Measurements from ENCODE around the gene EVI5L. TPM values are rescaled to one million over a fixed set of nuclear protein-coding genes. Genes with fewer than 3 reads are reported as not detected.
"Not testable (repeated sequence)": the region's sequence is repeated elsewhere in the genome, so short reads cannot be mapped to it uniquely, and the experiment has no call there.

The EVI5L gene
- 6.2 and 6.3 TPM in 2 replicates for polyA plus RNA-seq (2014; cell fraction: cytosol; rRNA removed)
- polyA plus RNA-seq (2014; cell fraction: nucleus; rRNA removed) = 9.5 and 13.8 TPM in 2 replicates

- peak; percentile 99 for DNase-seq (ENCODE audit: low spot score)
Measured at GRCh38 chr19:7829561-7830271, at the start of gene EVI5L. TSS of gene EVI5L (plus strand) at chr19:7830218. CDS start at chr19:7846543, 16,325 bp downstream.

- DNase-seq (ENCODE audit: low spot score) = no peak
Measured at GRCh38 chr19:7781157-7781556, 48.9 kb upstream of the EVI5L start.

- DNase-seq (ENCODE audit: low spot score) = no peak
Measured at GRCh38 chr19:7783991-7784423, 46.0 kb upstream of the EVI5L start.

- no peak for DNase-seq (ENCODE audit: low spot score)
Measured at GRCh38 chr19:7784856-7785255, 45.2 kb upstream of the EVI5L start.

GRCh38 chr19:7787141-7787540, 42.9 kb upstream of the EVI5L start:
- DNase-seq (ENCODE audit: low spot score) = no peak

GRCh38 chr19:7787602-7788177, 42.3 kb upstream of the EVI5L start:
- no peak for DNase-seq (ENCODE audit: low spot score)

- no peak for DNase-seq (ENCODE audit: low spot score)
Measured at GRCh38 chr19:7788178-7788932, 41.7 kb upstream of the EVI5L start.

GRCh38 chr19:7788933-7789323, 41.1 kb upstream of the EVI5L start:
- no peak for DNase-seq (ENCODE audit: low spot score)

GRCh38 chr19:7789447-7789846, 40.6 kb upstream of the EVI5L start:
- no peak for DNase-seq (ENCODE audit: low spot score)

GRCh38 chr19:7790416-7790815, 39.6 kb upstream of the EVI5L start:
- DNase-seq (ENCODE audit: low spot score) = no peak

- no peak for DNase-seq (ENCODE audit: low spot score)
Measured at GRCh38 chr19:7792281-7792680, 37.7 kb upstream of the EVI5L start.

- DNase-seq (ENCODE audit: low spot score) = not testable (repeated sequence)
Measured at GRCh38 chr19:7792701-7793100, 37.3 kb upstream of the EVI5L start.

- DNase-seq (ENCODE audit: low spot score) = no peak
Measured at GRCh38 chr19:7793493-7793892, 36.5 kb upstream of the EVI5L start.

- no peak for DNase-seq (ENCODE audit: low spot score)
Measured at GRCh38 chr19:7795555-7796161, 34.4 kb upstream of the EVI5L start.

- DNase-seq (ENCODE audit: low spot score) = peak; percentile 52
Measured at GRCh38 chr19:7799640-7800355, 30.2 kb upstream of the EVI5L start.

- no peak for DNase-seq (ENCODE audit: low spot score)
Measured at GRCh38 chr19:7801020-7801570, 28.9 kb upstream of the EVI5L start.

- DNase-seq (ENCODE audit: low spot score) = no peak
Measured at GRCh38 chr19:7806234-7806633, 23.8 kb upstream of the EVI5L start.

GRCh38 chr19:7806876-7807275, 23.1 kb upstream of the EVI5L start:
- no peak for DNase-seq (ENCODE audit: low spot score)

- DNase-seq (ENCODE audit: low spot score) = no peak
Measured at GRCh38 chr19:7808108-7808507, 21.9 kb upstream of the EVI5L start.

GRCh38 chr19:7811989-7812388, 18.0 kb upstream of the EVI5L start:
- DNase-seq (ENCODE audit: low spot score) = no peak

GRCh38 chr19:7815325-7815724, 14.7 kb upstream of the EVI5L start:
- no peak for DNase-seq (ENCODE audit: low spot score)
